Type B pancreatic cell (in vitro differentiated cells): ENCODE results near the gene ADARB1. TPM values are rescaled to one million over a fixed set of nuclear protein-coding genes. Genes with fewer than 3 reads are reported as not detected.

Source experiments
- DNase-seq: peaks from one replicate; pipeline ENCODE4 v3.0.0; 2021; ENCODE audit warnings: mixed read lengths; ENCODE audit not compliant: unreplicated experiment; ENCODE audit errors: extremely low spot score
- H3K27ac Mint-ChIP-seq: 2 replicates; pipeline ENCODE4 v1.8.0; 2021; ENCODE audit warnings: mild to moderate bottlenecking, mixed read lengths
- H3K27me3 Mint-ChIP-seq: 2 replicates; pipeline ENCODE4 v1.8.0; 2021; ENCODE audit warnings: mixed read lengths
- H3K36me3 Mint-ChIP-seq: 2 replicates; pipeline ENCODE4 v1.8.0; 2021; ENCODE audit warnings: mixed read lengths
- H3K4me1 Mint-ChIP-seq: one replicate; pipeline ENCODE4 v1.8.0; 2021; ENCODE audit warnings: mixed read lengths; ENCODE audit not compliant: unreplicated experiment
- H3K4me3 Mint-ChIP-seq: 2 replicates; pipeline ENCODE4 v1.8.0; 2021; ENCODE audit warnings: mild to moderate bottlenecking, mixed read lengths
- H3K9me3 Mint-ChIP-seq: 2 replicates; pipeline ENCODE4 v1.8.0; 2021; ENCODE audit warnings: mixed read lengths
- total RNA-seq: library from RNA; stranded (reverse); gene quantifications from 2 replicates; pipeline ENCODE4 v1.2.1, GENCODE V29; 2021; ENCODE audit warnings: low replicate concordance
- TF ChIP-seq, protein P1 (sequence below): fragments of 200-600 bp; sonication (generic); conservative IDR thresholded peaks from 2 replicates; pipeline ENCODE4 v1.5.0; 2021; ENCODE audit warnings: antibody characterized with exemption, mild to moderate bottlenecking

The ADARB1 gene
- total RNA-seq, 1 donor from 2014 or later: 20.7 TPM

- TF ChIP-seq, protein P1, sequence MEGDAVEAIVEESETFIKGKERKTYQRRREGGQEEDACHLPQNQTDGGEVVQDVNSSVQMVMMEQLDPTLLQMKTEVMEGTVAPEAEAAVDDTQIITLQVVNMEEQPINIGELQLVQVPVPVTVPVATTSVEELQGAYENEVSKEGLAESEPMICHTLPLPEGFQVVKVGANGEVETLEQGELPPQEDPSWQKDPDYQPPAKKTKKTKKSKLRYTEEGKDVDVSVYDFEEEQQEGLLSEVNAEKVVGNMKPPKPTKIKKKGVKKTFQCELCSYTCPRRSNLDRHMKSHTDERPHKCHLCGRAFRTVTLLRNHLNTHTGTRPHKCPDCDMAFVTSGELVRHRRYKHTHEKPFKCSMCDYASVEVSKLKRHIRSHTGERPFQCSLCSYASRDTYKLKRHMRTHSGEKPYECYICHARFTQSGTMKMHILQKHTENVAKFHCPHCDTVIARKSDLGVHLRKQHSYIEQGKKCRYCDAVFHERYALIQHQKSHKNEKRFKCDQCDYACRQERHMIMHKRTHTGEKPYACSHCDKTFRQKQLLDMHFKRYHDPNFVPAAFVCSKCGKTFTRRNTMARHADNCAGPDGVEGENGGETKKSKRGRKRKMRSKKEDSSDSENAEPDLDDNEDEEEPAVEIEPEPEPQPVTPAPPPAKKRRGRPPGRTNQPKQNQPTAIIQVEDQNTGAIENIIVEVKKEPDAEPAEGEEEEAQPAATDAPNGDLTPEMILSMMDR: no peak
- Mint-ChIP-seq H3K27me3 (no peaks in the 10 kb centered on the region), H3K9me3 (no peaks in the 10 kb centered on the region), H3K36me3 (peaks cover 3% of the 10 kb centered on the region), H3K4me3 (no peak overlapping the region), H3K27ac (no peak overlapping the region), H3K4me1 (peaks cover 26% of the 10 kb centered on the region)
- DNase-seq: no peak
These were observed 8.4 kb downstream of the ADARB1 start for GRCh38 chr21:45082736-45083135.

GRCh38 chr21:45084121-45084520 lies 9.7 kb downstream of the ADARB1 start:
- Mint-ChIP-seq H3K27ac (no peak overlapping the region), H3K9me3 (no peaks in the 10 kb centered on the region), H3K27me3 (no peaks in the 10 kb centered on the region), H3K36me3 (peaks cover 3% of the 10 kb centered on the region), H3K4me1 (peaks cover 26% of the 10 kb centered on the region), H3K4me3 (no peak overlapping the region)
- TF ChIP-seq, protein P1: no peak
- no peak for DNase-seq

GRCh38 chr21:45084881-45085536 lies 10.6 kb downstream of the ADARB1 start:
- peaks cover 3% of the 10 kb centered on the region for H3K36me3 Mint-ChIP-seq

GRCh38 chr21:45085700-45086099 lies 11.3 kb downstream of the ADARB1 start:
- Mint-ChIP-seq H3K36me3 (peaks cover 3% of the 10 kb centered on the region), H3K9me3 (no peaks in the 10 kb centered on the region), H3K27ac (no peak overlapping the region), H3K4me1 (peaks cover 20% of the 10 kb centered on the region), H3K4me3 (no peak overlapping the region), H3K27me3 (no peaks in the 10 kb centered on the region)
- DNase-seq: no peak
- TF ChIP-seq, protein P1: no peak

More at GRCh38 chr21:45084881-45085536, 10.6 kb downstream of the ADARB1 start:
- H3K4me1 Mint-ChIP-seq: peaks cover 23% of the 10 kb centered on the region
- no peak overlapping the region for H3K27ac Mint-ChIP-seq
- no peaks in the 10 kb centered on the region for H3K27me3 Mint-ChIP-seq
- TF ChIP-seq, protein P1: no peak
- DNase-seq: no peak
- H3K4me3 Mint-ChIP-seq: no peak overlapping the region
- H3K9me3 Mint-ChIP-seq: no peaks in the 10 kb centered on the region

GRCh38 chr21:45086337-45086958 lies 12.1 kb downstream of the ADARB1 start:
- Mint-ChIP-seq H3K4me1 (peaks cover 24% of the 10 kb centered on the region), H3K9me3 (no peaks in the 10 kb centered on the region), H3K27ac (no peak overlapping the region), H3K36me3 (peaks cover 3% of the 10 kb centered on the region), H3K27me3 (no peaks in the 10 kb centered on the region), H3K4me3 (no peak overlapping the region)
- DNase-seq: no peak
- TF ChIP-seq, protein P1: no peak
